Measurements from ENCODE around the gene CMC4. TPM values are rescaled to one million over a fixed set of nuclear protein-coding genes. Genes with fewer than 3 reads are reported as not detected.
A peak's percentile ranks its signal among the peaks of the same experiment; 100 is the strongest.

Gene CMC4
- total and polyA plus RNA-seq, 2 donors (not counting 1 experiment from before 2014, with no cell fraction given), result 8.1 to 9.6 TPM

GRCh38 chrX:155028877-155029291 lies 42.1 kb downstream of the CMC4 start:
- TF ChIP-seq EZH2 (IDR thresholded peaks at IDR 0.05; ENCODE audit: low read length, missing control alignments) (no peak), CTCF (conservative IDR thresholded peaks at IDR 0.05 in 1 of 2, IDR thresholded peaks at IDR 0.05 in 1 of 2; ENCODE audit: low read depth in 1 of 2, low read length in 2 of 2) (no peak)
- H3K9me3 ChIP-seq (ENCODE audit: control insufficient read depth, insufficient read depth, low read depth, low read length), result no peaks in the 10 kb centered on the region
- H3K36me3 ChIP-seq (ENCODE audit: control insufficient read depth, insufficient read depth, low read length), result no peaks in the 10 kb centered on the region
- H3K27me3 ChIP-seq (ENCODE audit: control insufficient read depth, insufficient read depth, low read length), result no peaks in the 10 kb centered on the region
- no peak overlapping the region for H3K9ac ChIP-seq (ENCODE audit: insufficient read depth, low read length)
- no peaks in the 10 kb centered on the region for H3K4me1 ChIP-seq (ENCODE audit: control insufficient read depth, extremely low read depth, insufficient read depth, low read length)
- H3K27ac ChIP-seq (ENCODE audit: insufficient read depth, low read length), result peak overlapping the region; percentile 23
- no peaks in the 10 kb centered on the region for H4K20me1 ChIP-seq (ENCODE audit: control insufficient read depth, extremely low read depth, insufficient read depth, low read length)
- H2AFZ ChIP-seq (ENCODE audit: low read length), result no peak overlapping the region
- peak overlapping the region; percentile 13 for H3K4me2 ChIP-seq (ENCODE audit: extremely low read depth, insufficient read depth, low read length)
- DNase-seq (ENCODE audit: low read depth in 2 of 2), result peak; percentile 11 to 69
- H3K4me3 ChIP-seq (replicated peaks in 1 of 4; ENCODE audit: control extremely low read depth in 1 of 4, insufficient read depth in 1 of 4, low read depth in 3 of 4, low read length in 4 of 4), result no peak overlapping the region
- H3K79me2 ChIP-seq (ENCODE audit: control insufficient read depth, insufficient read depth, low read length), result peaks cover 2% of the 10 kb centered on the region

- H4K20me1 ChIP-seq (ENCODE audit: control insufficient read depth, extremely low read depth, insufficient read depth, low read length), result no peaks in the 10 kb centered on the region
- H3K4me2 ChIP-seq (ENCODE audit: extremely low read depth, insufficient read depth, low read length), result peak overlapping the region; percentile 46
- no peaks in the 10 kb centered on the region for H3K27me3 ChIP-seq (ENCODE audit: control insufficient read depth, insufficient read depth, low read length)
- H3K9ac ChIP-seq (ENCODE audit: insufficient read depth, low read length), result no peak overlapping the region
- no peaks in the 10 kb centered on the region for H3K4me1 ChIP-seq (ENCODE audit: control insufficient read depth, extremely low read depth, insufficient read depth, low read length)
- H2AFZ ChIP-seq (ENCODE audit: low read length), result no peak overlapping the region
- no peaks in the 10 kb centered on the region for H3K36me3 ChIP-seq (ENCODE audit: control insufficient read depth, insufficient read depth, low read length)
- H3K9me3 ChIP-seq (ENCODE audit: control insufficient read depth, insufficient read depth, low read depth, low read length), result no peaks in the 10 kb centered on the region
- no peak for DNase-seq (ENCODE audit: low read depth in 2 of 2)
- peaks cover 2% of the 10 kb centered on the region for H3K79me2 ChIP-seq (ENCODE audit: control insufficient read depth, insufficient read depth, low read length)
- peak overlapping the region in 3 of 4 experiments; percentile 35 to 91 (median 76) for H3K4me3 ChIP-seq (replicated peaks in 1 of 4; ENCODE audit: control extremely low read depth in 1 of 4, insufficient read depth in 1 of 4, low read depth in 3 of 4, low read length in 4 of 4)
- TF ChIP-seq EZH2 (IDR thresholded peaks at IDR 0.05; ENCODE audit: low read length, missing control alignments) (no peak), CTCF (conservative IDR thresholded peaks at IDR 0.05 in 1 of 2, IDR thresholded peaks at IDR 0.05 in 1 of 2; ENCODE audit: low read depth in 1 of 2, low read length in 2 of 2) (no peak)
- peak overlapping the region; percentile 83 for H3K27ac ChIP-seq (ENCODE audit: insufficient read depth, low read length)
These were observed 42.8 kb downstream of the CMC4 start for GRCh38 chrX:155028129-155028528.

GRCh38 chrX:155027509-155028066 lies 43.3 kb downstream of the CMC4 start:
- Histone ChIP-seq H3K9me3 (ENCODE audit: control insufficient read depth, insufficient read depth, low read depth, low read length) (no peaks in the 10 kb centered on the region), H3K4me2 (ENCODE audit: extremely low read depth, insufficient read depth, low read length) (peak overlapping the region; percentile 46), H3K27ac (ENCODE audit: insufficient read depth, low read length) (peak overlapping the region; percentile 83), H3K27me3 (ENCODE audit: control insufficient read depth, insufficient read depth, low read length) (no peaks in the 10 kb centered on the region), H4K20me1 (ENCODE audit: control insufficient read depth, extremely low read depth, insufficient read depth, low read length) (no peaks in the 10 kb centered on the region), H3K79me2 (ENCODE audit: control insufficient read depth, insufficient read depth, low read length) (peaks cover 2% of the 10 kb centered on the region), H3K4me1 (ENCODE audit: control insufficient read depth, extremely low read depth, insufficient read depth, low read length) (no peaks in the 10 kb centered on the region), H3K36me3 (ENCODE audit: control insufficient read depth, insufficient read depth, low read length) (no peaks in the 10 kb centered on the region), H3K9ac (ENCODE audit: insufficient read depth, low read length) (peak overlapping the region; percentile 87), H2AFZ (ENCODE audit: low read length) (no peak overlapping the region), H3K4me3 (replicated peaks in 1 of 4; ENCODE audit: control extremely low read depth in 1 of 4, insufficient read depth in 1 of 4, low read depth in 3 of 4, low read length in 4 of 4) (peak overlapping the region; percentile 35 to 91 (median 67))
- no peak for TF ChIP-seq EZH2 (IDR thresholded peaks at IDR 0.05; ENCODE audit: low read length, missing control alignments)
- no peak for TF ChIP-seq CTCF (conservative IDR thresholded peaks at IDR 0.05 in 1 of 2, IDR thresholded peaks at IDR 0.05 in 1 of 2; ENCODE audit: low read depth in 1 of 2, low read length in 2 of 2)
- DNase-seq (ENCODE audit: low read depth in 2 of 2), result peak; percentile 77 to 79
